ENCODE results near the gene MYRF. TPM values are rescaled to one million over a fixed set of nuclear protein-coding genes. Genes with fewer than 3 reads are reported as not detected.

Gene MYRF
- total and polyA plus RNA-seq, 2 donors (not counting 1 experiment from before 2014, with no cell fraction given): 0.27 to 0.34 TPM

DNA sequence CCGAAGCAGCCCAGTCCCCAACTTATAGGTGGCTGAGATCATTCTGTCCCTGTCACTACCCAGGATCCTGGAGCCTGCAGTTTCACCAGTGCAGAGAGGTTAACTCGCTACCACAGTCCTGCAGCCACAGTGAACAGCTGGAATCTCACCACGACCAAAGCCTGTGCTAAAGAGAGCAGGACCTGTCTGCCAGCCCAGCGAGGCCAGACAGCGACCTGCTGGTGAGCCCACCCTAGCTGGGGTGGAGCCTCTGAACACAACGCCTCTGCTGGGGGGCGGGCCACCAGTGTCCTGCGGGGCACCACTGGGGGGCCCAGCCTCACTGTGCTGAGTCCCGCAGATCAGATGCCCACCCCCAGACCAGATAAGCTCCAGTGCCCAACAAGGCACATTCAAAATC, 39.0 kb upstream of the MYRF start:
- no peaks in the 10 kb centered on the region for H3K36me3 ChIP-seq (replicated peaks in 1 of 2; ENCODE audit: control extremely low read depth in 1 of 2, control insufficient read depth in 1 of 2, extremely low read depth in 1 of 2, insufficient read depth in 2 of 2, low read length in 1 of 2)
- CTCF ChIA-PET: no interaction called here
- H3K4me1 Mint-ChIP-seq: no peaks in the 10 kb centered on the region

GRCh38 chr11:61713906-61714305, 38.5 kb upstream of the MYRF start:
- Histone ChIP-seq H3K79me2 (ENCODE audit: control insufficient read depth, insufficient read depth, low read length) (no peaks in the 10 kb centered on the region), H2AFZ (ENCODE audit: insufficient read depth, low read depth, low read length, poor library complexity, severe bottlenecking) (no peak overlapping the region), H3K36me3 (replicated peaks in 1 of 2; ENCODE audit: control extremely low read depth in 1 of 2, control insufficient read depth in 1 of 2, extremely low read depth in 1 of 2, insufficient read depth in 2 of 2, low read length in 1 of 2) (no peaks in the 10 kb centered on the region), H3K27me3 (replicated peaks in 1 of 4; ENCODE audit: control extremely low read depth in 1 of 4, control insufficient read depth in 3 of 4, insufficient read depth in 4 of 4, low read length in 3 of 4) (no peaks in the 10 kb centered on the region), H3K27ac (ENCODE audit: low read length in 2 of 2) (no peak overlapping the region), H3K4me3 (ENCODE audit: control extremely low read depth in 1 of 5, extremely low read depth in 1 of 5, insufficient read depth in 1 of 5, low read depth in 2 of 5, low read length in 4 of 5) (no peak overlapping the region), H3K9ac (ENCODE audit: low read length) (no peak overlapping the region), H3K9me3 (ENCODE audit: control extremely low read depth in 1 of 3, control insufficient read depth in 2 of 3, insufficient read depth in 1 of 3, low read length in 2 of 3) (no peaks in the 10 kb centered on the region), H3K4me2 (replicated peaks; ENCODE audit: low read depth, low read length, poor library complexity, severe bottlenecking) (no peak overlapping the region), H4K20me1 (ENCODE audit: control insufficient read depth, insufficient read depth, low read length, poor library complexity, severe bottlenecking) (no peaks in the 10 kb centered on the region), H3K4me1 (ENCODE audit: control insufficient read depth in 2 of 2, insufficient read depth in 2 of 2, low read length in 2 of 2) (no peaks in the 10 kb centered on the region)
- Mint-ChIP-seq H3K4me3 (no peak overlapping the region), H3K4me1 (no peaks in the 10 kb centered on the region), H3K27ac (no peak overlapping the region), H3K9me3 (ENCODE audit: insufficient read depth) (no peaks in the 10 kb centered on the region), H3K27me3 (peaks cover 12% of the 10 kb centered on the region)
- TF ChIP-seq EZH2 (IDR thresholded peaks at IDR 0.05; ENCODE audit: borderline replicate concordance, insufficient read depth, low read depth, low read length, poor library complexity, severe bottlenecking) (no peak), CTCF (IDR thresholded peaks at IDR 0.05) (no peak)
- CTCF ChIA-PET: no interaction called here
- ATAC-seq (ENCODE audit: low read depth) (no peak), DNase-seq (no peak)
- POLR2A ChIA-PET: no interaction called here
- intact Hi-C loops (cut with micrococcal nuclease): no loop called here
- WGBS (ENCODE audit: insufficient coverage): 86% methylated on average over 5 of the region's 5 CpGs

More for the DNA sequence above, 39.0 kb upstream of the MYRF start:
- intact Hi-C loops (cut with micrococcal nuclease): no loop called here
- no peak overlapping the region for H3K4me3 ChIP-seq (ENCODE audit: control extremely low read depth in 1 of 5, extremely low read depth in 1 of 5, insufficient read depth in 1 of 5, low read depth in 2 of 5, low read length in 4 of 5)
- H3K4me1 ChIP-seq (ENCODE audit: control insufficient read depth in 2 of 2, insufficient read depth in 2 of 2, low read length in 2 of 2): no peaks in the 10 kb centered on the region
- 77% methylated on average over 9 of the region's 9 CpGs for WGBS (ENCODE audit: insufficient coverage)
- H4K20me1 ChIP-seq (ENCODE audit: control insufficient read depth, insufficient read depth, low read length, poor library complexity, severe bottlenecking): no peaks in the 10 kb centered on the region
- Mint-ChIP-seq H3K27ac (no peak overlapping the region), H3K4me3 (no peak overlapping the region), H3K9me3 (ENCODE audit: insufficient read depth) (no peaks in the 10 kb centered on the region), H3K27me3 (peaks cover 12% of the 10 kb centered on the region)
- ATAC-seq (ENCODE audit: low read depth) (no peak), DNase-seq (no peak)
- H3K9me3 ChIP-seq (ENCODE audit: control extremely low read depth in 1 of 3, control insufficient read depth in 2 of 3, insufficient read depth in 1 of 3, low read length in 2 of 3): no peaks in the 10 kb centered on the region
- no peak overlapping the region for H3K4me2 ChIP-seq (replicated peaks; ENCODE audit: low read depth, low read length, poor library complexity, severe bottlenecking)
- H2AFZ ChIP-seq (ENCODE audit: insufficient read depth, low read depth, low read length, poor library complexity, severe bottlenecking): no peak overlapping the region
- no peak for TF ChIP-seq EZH2 (IDR thresholded peaks at IDR 0.05; ENCODE audit: borderline replicate concordance, insufficient read depth, low read depth, low read length, poor library complexity, severe bottlenecking)
- TF ChIP-seq CTCF (IDR thresholded peaks at IDR 0.05): no peak
- no peaks in the 10 kb centered on the region for H3K79me2 ChIP-seq (ENCODE audit: control insufficient read depth, insufficient read depth, low read length)
- POLR2A ChIA-PET: no interaction called here
- no peaks in the 10 kb centered on the region for H3K27me3 ChIP-seq (replicated peaks in 1 of 4; ENCODE audit: control extremely low read depth in 1 of 4, control insufficient read depth in 3 of 4, insufficient read depth in 4 of 4, low read length in 3 of 4)
- no peak overlapping the region for H3K27ac ChIP-seq (ENCODE audit: low read length in 2 of 2)
- H3K9ac ChIP-seq (ENCODE audit: low read length): no peak overlapping the region

All from B cell (primary cell).